WTC11 (cell line): ENCODE measurements around the gene SPRED1.

Experiments used
- CTCF ChIP-seq: fragments of 200-600 bp; IDR thresholded peaks from 2 replicates; pipeline ENCODE4 v1.8.0; 2022; ENCODE audit warnings: antibody characterized with exemption
- ESRRA ChIP-seq: sonication (generic); formaldehyde crosslinking; IDR thresholded peaks from 2 replicates; pipeline ENCODE4 v1.8.1; 2022; ENCODE audit warnings: mild to moderate bottlenecking, missing genetic modification reagents, borderline replicate concordance
- FOXK1 ChIP-seq: sonication (generic); formaldehyde crosslinking; IDR thresholded peaks from 2 replicates; pipeline ENCODE4 v1.8.0; 2022; ENCODE audit warnings: mild to moderate bottlenecking, moderate library complexity, missing genetic modification reagents
- FOXP4 ChIP-seq: sonication (generic); formaldehyde crosslinking; IDR thresholded peaks from 2 replicates; pipeline ENCODE4 v1.8.0; 2022; ENCODE audit warnings: mild to moderate bottlenecking, missing genetic modification reagents
- IRF2 ChIP-seq: sonication (generic); formaldehyde crosslinking; IDR thresholded peaks from 2 replicates; pipeline ENCODE4 v1.8.0; 2022; ENCODE audit warnings: low read depth, missing genetic modification reagents, borderline replicate concordance
- JUN ChIP-seq: sonication (generic); formaldehyde crosslinking; IDR thresholded peaks from 2 replicates; pipeline ENCODE4 v1.8.0; 2023; ENCODE audit warnings: mild to moderate bottlenecking, missing genetic modification reagents
- MAX ChIP-seq: sonication (generic); formaldehyde crosslinking; IDR thresholded peaks from 2 replicates; pipeline ENCODE4 v1.8.0; 2022; ENCODE audit warnings: mild to moderate bottlenecking, missing genetic modification reagents
- NFYB ChIP-seq: sonication (generic); formaldehyde crosslinking; conservative IDR thresholded peaks from 2 replicates; pipeline ENCODE4 v1.8.0; 2022; ENCODE audit warnings: low read depth, missing genetic modification reagents
- NR2C2 ChIP-seq: sonication (generic); formaldehyde crosslinking; IDR thresholded peaks from 2 replicates; pipeline ENCODE4 v1.8.0; 2022; ENCODE audit warnings: mild to moderate bottlenecking, missing genetic modification reagents
- PRDM15 ChIP-seq: sonication (generic); formaldehyde crosslinking; IDR thresholded peaks from 2 replicates; pipeline ENCODE4 v1.8.0; 2022; ENCODE audit warnings: missing genetic modification reagents
- STAT6 ChIP-seq: sonication (generic); formaldehyde crosslinking; conservative IDR thresholded peaks from 2 replicates; pipeline ENCODE4 v1.8.1; 2023; ENCODE audit warnings: mild to moderate bottlenecking, low read depth, missing genetic modification reagents, moderate library complexity
- USF2 ChIP-seq: sonication (generic); formaldehyde crosslinking; IDR thresholded peaks from 2 replicates; pipeline ENCODE4 v1.8.1; 2023; ENCODE audit warnings: mild to moderate bottlenecking, missing genetic modification reagents, moderate library complexity
- ZNF121 ChIP-seq: sonication (generic); formaldehyde crosslinking; IDR thresholded peaks from 2 replicates; pipeline ENCODE4 v1.8.0; 2023; ENCODE audit warnings: missing genetic modification reagents
- ZNF232 ChIP-seq: sonication (generic); formaldehyde crosslinking; IDR thresholded peaks from 2 replicates; pipeline ENCODE4 v1.8.0; 2022; ENCODE audit warnings: mild to moderate bottlenecking, missing genetic modification reagents

GRCh38 chr15:38259134-38259533 is 6.5 kb downstream of the SPRED1 start:
- TF ChIP-seq ESRRA (CRISPR knock-in tag), result no peak
- TF ChIP-seq CTCF, result no peak
- TF ChIP-seq ZNF121 (CRISPR knock-in tag), result peak; percentile 73; the same call in 1 of the 2 replicates
- no peak for TF ChIP-seq PRDM15
- TF ChIP-seq FOXP4, result no peak
- no peak for TF ChIP-seq JUN (CRISPR knock-in tag)
- TF ChIP-seq NR2C2 (CRISPR knock-in tag), result no peak
- TF ChIP-seq MAX (CRISPR knock-in tag), result no peak
- TF ChIP-seq IRF2 (CRISPR knock-in tag), result no peak
- no peak for TF ChIP-seq NFYB (CRISPR knock-in tag)
- TF ChIP-seq ZNF232 (CRISPR knock-in tag), result no peak
- TF ChIP-seq STAT6, result no peak
- no peak for TF ChIP-seq FOXK1 (CRISPR knock-in tag)
- TF ChIP-seq USF2 (CRISPR knock-in tag), result no peak
